ENCODE data around the gene ZNF417. TPM values are rescaled to one million over a fixed set of nuclear protein-coding genes. Genes with fewer than 3 reads are reported as not detected.

Gene ZNF417
- polyA plus RNA-seq, 1 experiment = 8.4 TPM

- H3K9me3 ChIP-seq (ENCODE audit: control insufficient read depth, insufficient read depth, low read length) = peaks cover 70% of the 10 kb centered on the region
- no peak for TF ChIP-seq CTCF (IDR thresholded peaks at IDR 0.05; ENCODE audit: low read depth, low read length)
- no peak overlapping the region for H3K27ac ChIP-seq (ENCODE audit: low read depth, low read length)
- no peak for DNase-seq (ENCODE audit: low read depth, low spot score)
- CTCF ChIA-PET = no interaction called here
- H3K4me3 ChIP-seq (ENCODE audit: low read depth, low read length) = no peak overlapping the region
- POLR2A ChIA-PET = no interaction called here
- H3K27me3 ChIP-seq (ENCODE audit: control insufficient read depth, insufficient read depth, low read length) = no peaks in the 10 kb centered on the region
These were observed 32.9 kb upstream of the ZNF417 start for GRCh38 chr19:57949296-57949695.

GRCh38 chr19:57947419-57948134, 31.2 kb upstream of the ZNF417 start, which contains the start of gene ZNF256:
ZNF256 (minus strand) TSS chr19:57947706; CDS start chr19:57947474, 232 bp downstream.
- ChIA-PET CTCF (interaction anchor here (0.6 kb wide), 1 partner anchor 61 kb away, joined by 3 read pairs; no protein-coding TSS in a partner anchor), POLR2A (no interaction called here)
- DNase-seq (ENCODE audit: low read depth, low spot score) = peak; percentile 78
- Histone ChIP-seq H3K27ac (ENCODE audit: low read depth, low read length) (peak within 1 kb of the TSS; percentile 75), H3K27me3 (ENCODE audit: control insufficient read depth, insufficient read depth, low read length) (no peaks in the 10 kb centered on the region), H3K9me3 (ENCODE audit: control insufficient read depth, insufficient read depth, low read length) (peaks cover 70% of the 10 kb centered on the region), H3K4me3 (ENCODE audit: low read depth, low read length) (peak within 1 kb of the TSS; percentile 90)
- TF ChIP-seq CTCF (IDR thresholded peaks at IDR 0.05; ENCODE audit: low read depth, low read length) = peak; percentile 59

GRCh38 chr19:57947088-57947418, 30.7 kb upstream of the ZNF417 start:
- no peaks in the 10 kb centered on the region for H3K27me3 ChIP-seq (ENCODE audit: control insufficient read depth, insufficient read depth, low read length)
- H3K9me3 ChIP-seq (ENCODE audit: control insufficient read depth, insufficient read depth, low read length) = peaks cover 73% of the 10 kb centered on the region
- H3K27ac ChIP-seq (ENCODE audit: low read depth, low read length) = peak overlapping the region; percentile 75
- ChIA-PET POLR2A (no interaction called here), CTCF (no interaction called here)
- H3K4me3 ChIP-seq (ENCODE audit: low read depth, low read length) = peak overlapping the region; percentile 90
- no peak for TF ChIP-seq CTCF (IDR thresholded peaks at IDR 0.05; ENCODE audit: low read depth, low read length)
- DNase-seq (ENCODE audit: low read depth, low spot score) = no peak

GRCh38 chr19:57946316-57946715, 29.9 kb upstream of the ZNF417 start:
- no peaks in the 10 kb centered on the region for H3K27me3 ChIP-seq (ENCODE audit: control insufficient read depth, insufficient read depth, low read length)
- H3K4me3 ChIP-seq (ENCODE audit: low read depth, low read length) = peak overlapping the region; percentile 90
- H3K27ac ChIP-seq (ENCODE audit: low read depth, low read length) = no peak overlapping the region
- H3K9me3 ChIP-seq (ENCODE audit: control insufficient read depth, insufficient read depth, low read length) = peaks cover 77% of the 10 kb centered on the region
- ChIA-PET POLR2A (no interaction called here), CTCF (interaction anchor here (0.6 kb wide), 1 partner anchor 265 kb away, joined by 3 read pairs; the partner anchor contains the start of gene ZNF551)
- no peak for TF ChIP-seq CTCF (IDR thresholded peaks at IDR 0.05; ENCODE audit: low read depth, low read length)
- no peak for DNase-seq (ENCODE audit: low read depth, low spot score)

GRCh38 chr19:57941593-57941992, 25.2 kb upstream of the ZNF417 start:
- DNase-seq (ENCODE audit: low read depth, low spot score) = no peak
- Histone ChIP-seq H3K4me3 (ENCODE audit: low read depth, low read length) (no peak overlapping the region), H3K27me3 (ENCODE audit: control insufficient read depth, insufficient read depth, low read length) (no peaks in the 10 kb centered on the region), H3K9me3 (ENCODE audit: control insufficient read depth, insufficient read depth, low read length) (peaks cover 65% of the 10 kb centered on the region), H3K27ac (ENCODE audit: low read depth, low read length) (no peak overlapping the region)
- no peak for TF ChIP-seq CTCF (IDR thresholded peaks at IDR 0.05; ENCODE audit: low read depth, low read length)
- CTCF ChIA-PET = no interaction called here
- POLR2A ChIA-PET = no interaction called here

Measured in AG04450 (cell line).